Esophagus mucosa (tissue), 1 donor: ENCODE results near the gene UTS2B. TPM values are rescaled to one million over a fixed set of nuclear protein-coding genes. Genes with fewer than 3 reads are reported as not detected.

Source experiments
- ATAC-seq: fragments of 200-7000 bp; cut with Tn5 transposase; one replicate; pipeline ENCODE4 v1.9.1; 2020
- total RNA-seq: library from RNA; stranded (reverse); gene quantifications from one replicate; pipeline ENCODE4 v1.2.4, GENCODE V29; 2023
- donor health status: DM: yes; HTN: yes; CAD: no.

The UTS2B gene
- total RNA-seq, 1 donor from 2014 or later = not detected

- ATAC-seq = no peak
These were observed 20.2 kb upstream of the UTS2B start for GRCh38 chr3:191350396-191351090.

GRCh38 chr3:191348098-191348497 lies 17.8 kb upstream of the UTS2B start:
- no peak for ATAC-seq

GRCh38 chr3:191347228-191347627 lies 16.9 kb upstream of the UTS2B start:
- no peak for ATAC-seq

- no peak for ATAC-seq
These were observed 15.0 kb upstream of the UTS2B start for GRCh38 chr3:191345334-191345733.

GRCh38 chr3:191343913-191344312 lies 13.6 kb upstream of the UTS2B start:
- ATAC-seq = no peak

- no peak for ATAC-seq
These were observed 12.8 kb upstream of the UTS2B start for GRCh38 chr3:191343115-191343514.

- no peak for ATAC-seq
These were observed 12.1 kb upstream of the UTS2B start for GRCh38 chr3:191342411-191342810.

- no peak for ATAC-seq
These were observed 11.7 kb upstream of the UTS2B start for GRCh38 chr3:191342006-191342405.

GRCh38 chr3:191340966-191341365 lies 10.6 kb upstream of the UTS2B start:
- ATAC-seq = no peak

GRCh38 chr3:191340351-191340750 lies 10.0 kb upstream of the UTS2B start:
- no peak for ATAC-seq

GRCh38 chr3:191339316-191339917 lies 9.1 kb upstream of the UTS2B start:
- no peak for ATAC-seq

GRCh38 chr3:191338177-191338488 lies 7.8 kb upstream of the UTS2B start:
- no peak for ATAC-seq

- ATAC-seq = no peak
These were observed 6.5 kb upstream of the UTS2B start for GRCh38 chr3:191336833-191337232.

- no peak for ATAC-seq
These were observed 4.1 kb upstream of the UTS2B start for GRCh38 chr3:191334346-191334893.

- ATAC-seq = no peak
These were observed 3.1 kb upstream of the UTS2B start for GRCh38 chr3:191333298-191333880.

GRCh38 chr3:191331388-191331787 lies 1.1 kb upstream of the UTS2B start:
- ATAC-seq = no peak

GRCh38 chr3:191330530-191331048 lies 263 bp upstream of the UTS2B start:
- no peak for ATAC-seq

- peak; percentile 88 for ATAC-seq
These were observed 1.2 kb downstream of the UTS2B start, which contains the start of gene CCDC50 for GRCh38 chr3:191328962-191329653. CCDC50 (plus strand) TSS chr3:191329394; CDS start chr3:191329675, 281 bp downstream.

GRCh38 chr3:191328383-191328961 lies 1.9 kb downstream of the UTS2B start:
- ATAC-seq = peak; percentile 8

- ATAC-seq = no peak
These were observed 2.8 kb downstream of the UTS2B start for GRCh38 chr3:191327526-191327925.

GRCh38 chr3:191324936-191325335 lies 5.4 kb downstream of the UTS2B start:
- no peak for ATAC-seq

GRCh38 chr3:191321019-191321767 lies 9.1 kb downstream of the UTS2B start:
- no peak for ATAC-seq
